ENCODE measurements around the gene TRRAP. TPM values are rescaled to one million over a fixed set of nuclear protein-coding genes. Genes with fewer than 3 reads are reported as not detected.
"Not testable (repeated sequence)": the region's sequence is repeated elsewhere in the genome, so short reads cannot be mapped to it uniquely, and the experiment has no call there.

Gene TRRAP
- total RNA-seq, 4 donors from 2014 or later = 27.2 to 35.8 (median 30.1) TPM

DNA sequence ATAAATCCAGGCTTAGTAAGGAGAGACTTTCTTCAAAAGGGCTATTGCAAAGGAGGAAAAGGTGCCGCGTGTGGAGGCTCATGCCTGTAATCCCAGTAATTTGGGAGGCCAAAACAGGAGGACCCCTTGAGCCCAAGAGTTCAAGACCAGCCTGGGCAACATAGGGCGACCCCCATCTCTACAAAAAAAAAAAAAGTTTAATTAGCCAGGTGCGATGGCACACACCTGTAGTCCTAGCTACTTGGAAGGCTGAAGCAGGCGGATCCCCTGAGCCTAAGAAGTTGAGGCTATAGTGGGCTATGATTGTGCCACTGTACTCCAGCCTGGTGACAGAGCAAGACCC is 40.7 kb upstream of the TRRAP start:
- ATAC-seq (ENCODE audit: low FRiP score) = no peak
- DNase-seq (ENCODE audit: low spot score) = no peak
- TF ChIP-seq, protein P1, sequence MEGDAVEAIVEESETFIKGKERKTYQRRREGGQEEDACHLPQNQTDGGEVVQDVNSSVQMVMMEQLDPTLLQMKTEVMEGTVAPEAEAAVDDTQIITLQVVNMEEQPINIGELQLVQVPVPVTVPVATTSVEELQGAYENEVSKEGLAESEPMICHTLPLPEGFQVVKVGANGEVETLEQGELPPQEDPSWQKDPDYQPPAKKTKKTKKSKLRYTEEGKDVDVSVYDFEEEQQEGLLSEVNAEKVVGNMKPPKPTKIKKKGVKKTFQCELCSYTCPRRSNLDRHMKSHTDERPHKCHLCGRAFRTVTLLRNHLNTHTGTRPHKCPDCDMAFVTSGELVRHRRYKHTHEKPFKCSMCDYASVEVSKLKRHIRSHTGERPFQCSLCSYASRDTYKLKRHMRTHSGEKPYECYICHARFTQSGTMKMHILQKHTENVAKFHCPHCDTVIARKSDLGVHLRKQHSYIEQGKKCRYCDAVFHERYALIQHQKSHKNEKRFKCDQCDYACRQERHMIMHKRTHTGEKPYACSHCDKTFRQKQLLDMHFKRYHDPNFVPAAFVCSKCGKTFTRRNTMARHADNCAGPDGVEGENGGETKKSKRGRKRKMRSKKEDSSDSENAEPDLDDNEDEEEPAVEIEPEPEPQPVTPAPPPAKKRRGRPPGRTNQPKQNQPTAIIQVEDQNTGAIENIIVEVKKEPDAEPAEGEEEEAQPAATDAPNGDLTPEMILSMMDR (IDR thresholded peaks at IDR 0.05) = no peak

DNA sequence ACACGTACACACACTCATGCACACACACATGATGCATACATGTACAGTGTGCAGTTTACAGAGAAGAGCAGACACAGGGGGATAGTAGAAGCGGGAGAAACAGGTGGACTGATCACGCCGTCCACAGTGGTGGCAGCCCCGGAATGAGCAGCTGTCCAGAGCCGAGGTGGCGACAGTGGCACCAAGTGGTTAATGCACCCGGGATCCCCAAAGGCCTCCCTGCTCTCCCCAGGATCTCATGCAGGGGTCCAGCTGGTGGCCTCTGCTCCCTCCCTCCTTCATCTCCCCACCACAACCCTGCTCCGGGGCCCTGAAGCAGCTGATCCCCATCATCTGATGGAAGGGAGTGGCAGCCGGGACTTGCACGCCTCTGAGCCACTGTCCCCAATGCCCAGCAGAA is 38.2 kb upstream of the TRRAP start:
- DNase-seq (ENCODE audit: low spot score) (no peak), ATAC-seq (ENCODE audit: low FRiP score) (no peak)
- TF ChIP-seq, protein P1 (IDR thresholded peaks at IDR 0.05) = no peak

DNA sequence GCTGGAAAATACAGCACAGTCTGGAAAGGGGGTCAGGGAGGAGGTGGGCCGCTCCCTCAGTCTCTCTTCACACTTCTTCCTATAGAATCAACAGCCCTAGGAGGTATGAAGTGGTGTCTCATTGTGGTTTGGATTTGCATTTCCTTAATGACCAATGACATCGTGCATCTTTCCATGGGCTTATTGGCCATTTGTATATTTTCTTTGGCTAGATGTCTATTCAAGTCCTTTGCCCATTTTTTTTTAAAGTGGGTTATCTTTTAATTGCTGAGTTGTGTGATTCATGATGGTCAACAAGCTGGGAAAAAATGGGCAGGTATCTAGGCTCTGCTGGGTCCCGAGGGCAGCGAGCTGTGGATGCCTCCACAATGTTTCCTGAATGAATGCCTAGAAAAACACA is 37.6 kb upstream of the TRRAP start:
- DNase-seq (ENCODE audit: low spot score) (no peak), ATAC-seq (ENCODE audit: low FRiP score) (no peak)
- TF ChIP-seq, protein P1 (IDR thresholded peaks at IDR 0.05) = no peak

DNA sequence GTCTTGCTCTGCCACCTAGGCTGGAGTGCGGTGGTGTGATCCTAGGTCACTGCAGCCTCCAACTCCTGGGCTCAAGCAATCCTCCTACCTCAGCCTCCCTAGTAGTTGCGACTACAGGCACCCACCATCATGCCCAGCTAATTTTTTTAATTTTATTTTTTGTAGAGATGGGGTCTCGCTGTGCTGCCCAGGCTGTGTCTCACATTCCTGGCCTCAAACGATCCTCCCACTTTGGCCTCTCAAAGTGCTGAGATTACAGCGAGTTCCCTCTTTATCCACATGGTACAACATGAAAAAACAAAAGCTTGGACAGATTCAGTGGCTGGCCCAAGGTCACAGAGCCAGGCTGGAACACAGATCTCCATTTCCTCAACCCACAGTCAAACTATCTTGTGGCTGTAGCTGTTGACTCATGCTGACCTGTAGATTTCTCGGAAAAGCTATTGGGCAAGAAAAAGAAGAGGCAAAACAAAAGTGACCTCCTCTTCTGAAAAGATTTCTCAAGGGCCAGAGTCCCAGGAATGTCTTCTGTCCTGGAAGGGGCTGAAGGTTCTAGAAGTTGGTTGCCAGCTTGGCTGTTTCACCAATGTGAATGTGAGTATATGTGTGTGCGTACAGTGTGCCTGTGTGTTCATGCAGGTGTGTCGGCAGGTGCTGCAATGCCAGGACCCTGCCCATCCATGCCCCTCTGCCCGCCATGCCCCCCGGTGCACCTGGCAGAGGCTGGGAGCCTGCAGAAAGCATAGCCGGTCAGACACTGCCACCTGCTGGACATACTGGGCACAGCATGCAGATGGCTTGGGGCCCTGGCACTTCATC is 36.9 kb upstream of the TRRAP start:
- DNase-seq (ENCODE audit: low spot score) (peak; percentile 72), ATAC-seq (ENCODE audit: low FRiP score) (no peak)
- TF ChIP-seq, protein P1 (IDR thresholded peaks at IDR 0.05) = peak in 2 of 3 donors; percentile 59 to 94

DNA sequence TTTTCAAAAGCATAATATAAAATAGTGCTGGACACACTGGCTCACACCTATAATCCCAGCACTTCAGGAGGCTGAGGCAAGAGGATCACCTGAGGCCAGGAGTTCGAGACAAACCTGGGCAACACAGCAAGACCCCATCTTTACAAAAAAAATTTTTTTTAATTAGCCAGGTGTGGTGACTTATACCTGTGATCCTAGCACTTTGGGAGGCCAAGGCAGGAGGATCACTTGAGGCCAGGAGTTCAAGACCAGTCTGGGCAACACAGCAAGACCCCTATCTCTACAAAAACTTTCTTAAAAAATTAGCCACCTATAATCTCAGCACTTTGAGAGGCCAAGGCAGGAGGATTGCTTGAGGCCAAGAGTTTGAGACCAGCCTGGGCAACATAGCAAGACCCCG is 35.8 kb upstream of the TRRAP start:
- ATAC-seq (ENCODE audit: low FRiP score); DNase-seq (ENCODE audit: low spot score): not testable (repeated sequence)

DNA sequence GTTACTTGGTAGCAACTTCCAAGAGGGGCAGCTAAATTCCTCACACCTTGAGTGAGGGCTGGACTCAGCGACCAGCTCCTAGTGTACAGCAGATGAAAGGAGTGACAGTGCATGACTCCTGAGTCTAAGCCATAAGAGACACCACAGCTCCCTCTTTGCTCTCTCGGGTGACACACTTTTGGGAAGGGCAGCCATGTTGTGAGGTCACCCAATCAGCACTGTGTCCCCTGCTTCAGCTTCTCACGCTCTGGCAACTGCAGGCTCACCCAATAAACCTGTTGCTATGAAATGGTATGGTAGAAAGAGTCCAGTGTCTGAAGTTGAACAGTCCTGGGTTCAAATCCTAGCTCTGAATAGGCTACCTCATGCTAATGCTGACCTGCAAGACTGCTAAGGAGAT is 29.4 kb upstream of the TRRAP start:
- no peak for DNase-seq (ENCODE audit: low spot score)
- TF ChIP-seq, protein P1 (IDR thresholded peaks at IDR 0.05) = no peak
- ATAC-seq (ENCODE audit: low FRiP score) = no peak

DNA sequence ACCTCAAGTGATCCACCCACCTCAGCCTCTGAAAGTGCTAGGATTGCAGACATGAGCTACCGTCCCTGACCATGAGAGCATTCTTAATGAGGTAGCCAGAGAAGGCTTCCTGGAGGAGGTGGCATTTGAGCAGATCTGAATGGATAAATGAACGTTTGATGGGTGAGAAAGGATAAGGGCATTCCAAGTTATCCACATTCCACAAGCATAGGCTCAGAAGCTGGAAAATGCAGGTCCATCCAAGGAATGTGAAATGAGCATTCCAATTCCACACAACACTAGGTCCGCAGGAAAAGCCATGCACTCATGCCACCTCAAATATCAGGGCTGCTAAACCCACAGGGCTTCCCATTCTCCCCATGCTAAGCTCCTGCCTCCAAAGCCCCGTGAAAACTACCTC is 25.5 kb upstream of the TRRAP start:
- no peak for DNase-seq (ENCODE audit: low spot score)
- no peak for ATAC-seq (ENCODE audit: low FRiP score)
- TF ChIP-seq, protein P1 (IDR thresholded peaks at IDR 0.05) = no peak

All from omental fat pad (tissue), 4 donors.